GM13977 (cell line): ENCODE data around the gene DLG2.

ENCODE experiments used
- DNase-seq: peaks from one replicate; pipeline ENCODE4 v3.0.0; 2012; ENCODE audit warnings: low spot score
- CTCF ChIP-seq: IDR thresholded peaks from 2 replicates; pipeline ENCODE4 v1.5.1; 2012; ENCODE audit warnings: mild to moderate bottlenecking, control low read depth; ENCODE audit not compliant: insufficient read depth; ENCODE audit errors: extremely low read depth, missing control alignments
- in situ Hi-C: fragments of 300-500 bp; cut with MboI; formaldehyde crosslinking; loops from one replicate; pipeline ENCODE4 v1.12.0; 2022; ENCODE audit warnings: low sequenced_read_pairs, low pct_unique_long_range_greater_than_20kb, mixed read lengths, inconsistent platforms; ENCODE audit not compliant: unreplicated experiment

Gene DLG2

GRCh38 chr11:83583757-83584366, 2043.3 kb downstream of the DLG2 start:
- in situ Hi-C loops: no loop called here
- peak; percentile 45 for DNase-seq
- no peak for TF ChIP-seq CTCF

- no peak for DNase-seq
- in situ Hi-C loops: no loop called here
- TF ChIP-seq CTCF: no peak
Observed at GRCh38 chr11:83574519-83574918, 2052.6 kb downstream of the DLG2 start.

- TF ChIP-seq CTCF: no peak
- DNase-seq: no peak
- in situ Hi-C loops: no loop called here
Observed at GRCh38 chr11:83572581-83573496, 2054.3 kb downstream of the DLG2 start.

- in situ Hi-C loops: no loop called here
- DNase-seq: no peak
- no peak for TF ChIP-seq CTCF
Observed at GRCh38 chr11:83571302-83571701, 2055.8 kb downstream of the DLG2 start.

GRCh38 chr11:83569134-83569805, 2057.9 kb downstream of the DLG2 start:
- TF ChIP-seq CTCF: no peak
- in situ Hi-C loops: no loop called here
- DNase-seq: no peak

GRCh38 chr11:83568516-83568915, 2058.6 kb downstream of the DLG2 start:
- TF ChIP-seq CTCF: no peak
- DNase-seq: no peak
- in situ Hi-C loops: no loop called here
